Measurements from ENCODE around the gene MPDZ. TPM values are rescaled to one million over a fixed set of nuclear protein-coding genes. Genes with fewer than 3 reads are reported as not detected.

The MPDZ gene
- total and polyA plus RNA-seq, 8 donors, result 6.4 to 54.3 (median 13.7) TPM

DNA sequence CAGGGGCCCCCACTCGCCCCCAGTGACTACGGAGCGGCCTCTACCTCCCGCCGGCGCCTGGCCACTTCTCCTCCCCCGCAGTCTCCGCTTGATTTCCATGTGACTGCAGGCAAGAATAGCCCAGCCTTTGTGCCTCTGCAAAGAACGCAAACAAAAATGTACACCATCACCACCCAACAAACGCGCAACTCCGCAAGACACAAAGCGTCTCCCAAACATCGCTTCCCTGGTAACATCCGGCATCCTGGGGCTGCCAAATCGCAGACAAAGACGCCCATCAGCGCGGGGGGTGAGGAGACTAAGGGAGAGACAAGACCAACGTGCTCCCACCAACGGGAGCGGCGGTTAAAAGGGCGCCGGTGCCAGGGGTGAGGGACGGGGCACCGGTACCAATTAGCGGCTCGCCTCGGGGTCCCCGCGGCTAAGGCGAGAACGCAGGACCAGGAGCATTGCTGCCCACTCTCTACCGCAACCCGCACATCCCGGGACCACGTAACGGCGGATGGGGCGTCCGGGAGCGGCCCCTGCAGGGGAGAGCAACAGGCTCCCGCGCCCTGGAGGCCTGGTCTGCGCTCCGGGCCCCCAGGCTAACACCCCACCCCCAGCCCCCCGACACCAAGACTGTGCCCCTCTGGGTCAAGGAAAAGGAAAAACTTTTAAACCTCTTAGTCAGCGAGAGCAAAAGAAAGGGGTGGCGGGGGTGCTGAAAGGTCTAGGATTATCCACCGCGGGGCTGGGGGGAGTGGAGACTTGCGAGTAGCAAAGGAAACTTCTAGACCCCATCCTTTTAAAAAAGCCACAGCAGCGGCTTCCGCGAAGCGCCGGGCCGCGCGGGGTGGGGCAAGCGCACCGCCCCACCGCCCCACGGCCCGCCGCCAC, 885 bp downstream of the MPDZ start:
- Histone ChIP-seq H3K9me3 (no peaks in the 10 kb centered on the region), H3K27me3 (peaks cover 0 to 8% (median 0%) of the 10 kb centered on the region in 3 donors), H3K27ac (peak overlapping the region; percentile 59 to 93 (median 87)), H3K4me3 (peak overlapping the region; percentile 65 to 72 (median 68)), H3K4me1 (peaks cover 0 to 45% (median 19%) of the 10 kb centered on the region in 4 donors), H3K36me3 (no peaks in the 10 kb centered on the region)
- TF ChIP-seq, protein P1, sequence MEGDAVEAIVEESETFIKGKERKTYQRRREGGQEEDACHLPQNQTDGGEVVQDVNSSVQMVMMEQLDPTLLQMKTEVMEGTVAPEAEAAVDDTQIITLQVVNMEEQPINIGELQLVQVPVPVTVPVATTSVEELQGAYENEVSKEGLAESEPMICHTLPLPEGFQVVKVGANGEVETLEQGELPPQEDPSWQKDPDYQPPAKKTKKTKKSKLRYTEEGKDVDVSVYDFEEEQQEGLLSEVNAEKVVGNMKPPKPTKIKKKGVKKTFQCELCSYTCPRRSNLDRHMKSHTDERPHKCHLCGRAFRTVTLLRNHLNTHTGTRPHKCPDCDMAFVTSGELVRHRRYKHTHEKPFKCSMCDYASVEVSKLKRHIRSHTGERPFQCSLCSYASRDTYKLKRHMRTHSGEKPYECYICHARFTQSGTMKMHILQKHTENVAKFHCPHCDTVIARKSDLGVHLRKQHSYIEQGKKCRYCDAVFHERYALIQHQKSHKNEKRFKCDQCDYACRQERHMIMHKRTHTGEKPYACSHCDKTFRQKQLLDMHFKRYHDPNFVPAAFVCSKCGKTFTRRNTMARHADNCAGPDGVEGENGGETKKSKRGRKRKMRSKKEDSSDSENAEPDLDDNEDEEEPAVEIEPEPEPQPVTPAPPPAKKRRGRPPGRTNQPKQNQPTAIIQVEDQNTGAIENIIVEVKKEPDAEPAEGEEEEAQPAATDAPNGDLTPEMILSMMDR (IDR thresholded peaks at IDR 0.05), result no peak
- TF ChIP-seq POLR2AphosphoS5 (IDR thresholded peaks at IDR 0.05), result peak; percentile 4 to 35 (median 30)
- 1 to 6% (median 2%) methylated on average over 52 to 67 of the region's 67 CpGs for WGBS, 5 donors
- peak; percentile 26 to 80 for DNase-seq
- intact Hi-C loops (cut with DNase I; ENCODE audit: low total_unique reads), result no loop called here

DNA sequence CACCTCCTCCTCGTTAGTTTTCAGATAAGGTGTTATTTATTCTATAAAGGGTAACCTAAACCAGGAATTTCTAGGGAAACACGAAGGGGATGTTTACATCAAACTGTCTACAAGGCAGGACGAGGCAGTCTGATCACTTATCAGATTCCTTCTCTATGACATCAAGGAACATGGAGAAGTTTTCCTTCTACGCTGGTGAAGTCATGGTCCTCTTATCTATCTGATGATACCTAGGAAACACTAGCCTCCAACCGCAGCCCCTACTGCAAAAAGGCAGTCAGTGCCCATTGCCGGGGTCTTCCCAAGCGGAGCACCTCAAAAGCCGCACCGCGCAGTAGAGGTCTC, 1.5 kb downstream of the MPDZ start:
- peaks cover 0 to 40% (median 19%) of the 10 kb centered on the region in 4 donors for H3K4me1 ChIP-seq
- TF ChIP-seq POLR2AphosphoS5 (IDR thresholded peaks at IDR 0.05), result no peak
- TF ChIP-seq, protein P1 (IDR thresholded peaks at IDR 0.05), result no peak
- no peak for TF ChIP-seq EP300 (IDR thresholded peaks at IDR 0.05)
- TF ChIP-seq POLR2A (IDR thresholded peaks at IDR 0.05), result no peak

DNA sequence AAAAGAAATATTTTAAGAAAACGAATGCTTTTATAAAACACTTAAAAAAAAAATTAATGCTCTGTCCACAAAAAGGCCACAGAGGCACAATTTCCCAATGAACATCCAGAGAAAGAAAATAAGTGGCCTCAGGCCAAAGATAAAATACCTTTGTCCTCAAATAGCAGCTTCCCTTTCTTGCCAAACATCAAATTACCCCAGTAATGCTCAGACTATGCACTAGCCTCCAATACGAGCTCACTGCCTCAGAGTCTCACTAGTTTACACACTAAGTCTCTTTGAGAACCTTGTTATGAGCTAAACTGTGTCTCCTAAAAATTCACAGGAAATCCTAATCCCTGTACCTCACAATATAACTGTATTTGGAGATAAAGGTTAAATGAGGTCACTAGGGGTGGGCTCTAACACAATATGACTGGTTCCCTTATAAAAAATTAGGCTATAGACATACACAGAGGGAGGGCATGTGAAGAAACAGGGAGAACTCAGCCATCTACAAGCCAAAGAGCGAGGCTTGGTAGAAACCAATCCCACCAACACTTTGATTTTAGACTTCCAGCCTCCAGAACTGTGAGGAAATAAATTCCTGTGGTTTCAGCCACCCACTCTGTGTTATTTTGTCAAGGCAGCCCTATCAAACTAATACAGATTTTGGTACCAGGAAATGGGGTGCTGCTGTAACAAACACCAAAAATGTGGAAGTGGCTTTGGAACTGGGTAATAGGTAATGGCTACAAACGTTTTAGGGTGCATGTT, 4.4 kb downstream of the MPDZ start:
- no peak for TF ChIP-seq POLR2A (IDR thresholded peaks at IDR 0.05)
- no peak for TF ChIP-seq EP300 (IDR thresholded peaks at IDR 0.05)
- TF ChIP-seq POLR2AphosphoS5 (IDR thresholded peaks at IDR 0.05), result no peak
- TF ChIP-seq, protein P1 (IDR thresholded peaks at IDR 0.05), result no peak
- intact Hi-C loops (cut with DNase I; ENCODE audit: low total_unique reads), result no loop called here
- Histone ChIP-seq H3K9me3 (no peaks in the 10 kb centered on the region), H3K4me3 (no peak overlapping the region), H3K27ac (peak overlapping the region in 3 of 5 donors; percentile 11 to 61 (median 32)), H3K27me3 (peaks cover 0 to 8% (median 0%) of the 10 kb centered on the region in 3 donors), H3K36me3 (no peaks in the 10 kb centered on the region), H3K4me1 (peaks cover 0 to 33% (median 19%) of the 10 kb centered on the region in 4 donors)
- DNase-seq, result no peak
- 45 to 64% (median 56%) methylated on average over 4 of the region's 4 CpGs for WGBS, 5 donors

More for the DNA sequence above, 1.5 kb downstream of the MPDZ start:
- H3K36me3 ChIP-seq, result no peaks in the 10 kb centered on the region
- 20 to 28% (median 24%) methylated on average over 10 of the region's 10 CpGs for WGBS, 5 donors
- DNase-seq, result no peak
- H3K27me3 ChIP-seq, result peaks cover 0 to 8% (median 0%) of the 10 kb centered on the region in 3 donors
- no peaks in the 10 kb centered on the region for H3K9me3 ChIP-seq
- H3K4me3 ChIP-seq, result peak overlapping the region; percentile 65 to 72 (median 68)
- H3K27ac ChIP-seq, result peak overlapping the region in 4 of 5 donors; percentile 80 to 93 (median 88)
- intact Hi-C loops (cut with DNase I; ENCODE audit: low total_unique reads), result no loop called here

- no peaks in the 10 kb centered on the region for H3K36me3 ChIP-seq
These were observed 8.8 kb downstream of the MPDZ start for GRCh38 chr9:13270734-13271133.

More at GRCh38 chr9:13270734-13271133, 8.8 kb downstream of the MPDZ start:
- Histone ChIP-seq H3K27me3 (no peaks in the 10 kb centered on the region), H3K4me1 (peaks cover 0 to 36% (median 13%) of the 10 kb centered on the region in 4 donors), H3K9me3 (no peaks in the 10 kb centered on the region), H3K4me3 (no peak overlapping the region), H3K27ac (no peak overlapping the region)
- no peak for DNase-seq
- intact Hi-C loops (cut with DNase I; ENCODE audit: low total_unique reads), result no loop called here
- TF ChIP-seq EP300 (IDR thresholded peaks at IDR 0.05) (no peak), POLR2A (IDR thresholded peaks at IDR 0.05) (no peak), POLR2AphosphoS5 (IDR thresholded peaks at IDR 0.05) (no peak)
- TF ChIP-seq, protein P1 (IDR thresholded peaks at IDR 0.05), result no peak
- WGBS, 5 donors, result 77 to 94% (median 87%) methylated on average over 1 of the region's 1 CpG

All from stomach (tissue), 9 donors.